Kidney (tissue), 14 donors: ENCODE measurements around the gene THRB. TPM values are rescaled to one million over a fixed set of nuclear protein-coding genes. Genes with fewer than 3 reads are reported as not detected.

Source experiments
- DNase-seq, 5 donors: peaks; one replicate each; pipeline ENCODE4 v3.0.0-alpha.2; 2013 to 2020
- FAIRE-seq: peaks from 2 replicates; lab custom pipeline; 2012; peaks lifted over from hg19 to GRCh38; lab: Jason Lieb, UNC
- H3K27ac ChIP-seq, 2 donors: one replicate each; pipeline ENCODE4 v1.7.0; 2013; ENCODE audit warnings: low read depth in 2 of 2, low read length in 2 of 2, inconsistent platforms in 1 of 2
- H3K27me3 ChIP-seq: one replicate; pipeline ENCODE4 v1.7.1; 2013; ENCODE audit warnings: low read length, inconsistent platforms; ENCODE audit not compliant: control insufficient read depth, insufficient read depth
- H3K36me3 ChIP-seq, 3 donors: one replicate each; pipeline versions ENCODE4 v1.7.0 to v1.7.1; 2013; ENCODE audit warnings: low read length in 3 of 3, control low read depth in 1 of 3, inconsistent platforms in 1 of 3; ENCODE audit not compliant: insufficient read depth in 3 of 3, control insufficient read depth in 2 of 3
- H3K4me1 ChIP-seq, 3 donors: one replicate each; pipeline versions ENCODE4 v1.7.0 to v1.7.1; 2013; ENCODE audit warnings: low read length in 3 of 3, inconsistent platforms in 1 of 3, low read depth in 1 of 3; ENCODE audit not compliant: control insufficient read depth in 2 of 3, insufficient read depth in 2 of 3
- H3K4me3 ChIP-seq, 3 donors: one replicate each; pipeline versions ENCODE4 v1.7.0 to v1.8.1; 2013; ENCODE audit warnings: low read length in 3 of 3, control low read depth in 1 of 3, inconsistent platforms in 1 of 3
- H3K9ac ChIP-seq, 3 donors: one replicate each; pipeline versions ENCODE4 v1.7.0 to v1.7.1; 2013; ENCODE audit warnings: low read length in 3 of 3, control low read depth in 1 of 3, inconsistent platforms in 1 of 3
- H3K9me3 ChIP-seq, 3 donors: one replicate each; pipeline versions ENCODE4 v1.7.0 to v1.7.1; 2013; ENCODE audit warnings: low read length in 3 of 3, control low read depth in 1 of 3, inconsistent platforms in 1 of 3; ENCODE audit not compliant: control insufficient read depth in 2 of 3, insufficient read depth in 1 of 3
- CTCF ChIP-seq: IDR thresholded peaks from 3 replicates; pipeline ENCODE4 v1.5.1; 2012; ENCODE audit warnings: mild to moderate bottlenecking, moderate library complexity, borderline replicate concordance; ENCODE audit not compliant: insufficient read depth; ENCODE audit errors: extremely low read depth
- intact Hi-C: fragments of 100-400 bp; cut with DNase I; formaldehyde crosslinking; loops from one replicate; pipeline ENCODE4 v1.11.1; 2022
- polyA plus RNA-seq: library from polyadenylated mRNA; stranded (reverse); fragments of 350-450 nt; fragmentation: Illumina TruSeq; extraction: RNeasy Lipid Tissue Mini Kit (QIAGEN cat#74804); gene quantifications from one replicate; pipeline ENCODE4 v1.2.3, GENCODE V29; 2014; ENCODE audit warnings: low read depth, low replicate concordance; ENCODE audit not compliant: insufficient read depth
- total RNA-seq: library from RNA; stranded (reverse); fragmentation: NEBNext Ultra II Directional; extraction: Animal tissue kit (Norgen Biotek cat#: 25700); gene quantifications from one replicate; pipeline ENCODE4 v1.2.1, GENCODE V29; 2021
- donor health status: control.
- donor health status: control.
- donor health status: control.
- donor health status: control.
- donor health status: control.
- donor health status: DM: yes; HTN: yes; CAD: no.
- donor health status: Normal renal cell carcinoma (clear cell type).

Gene THRB
- total and polyA plus RNA-seq, 2 donors from 2014 or later, result 4.5 to 17.2 TPM

DNA sequence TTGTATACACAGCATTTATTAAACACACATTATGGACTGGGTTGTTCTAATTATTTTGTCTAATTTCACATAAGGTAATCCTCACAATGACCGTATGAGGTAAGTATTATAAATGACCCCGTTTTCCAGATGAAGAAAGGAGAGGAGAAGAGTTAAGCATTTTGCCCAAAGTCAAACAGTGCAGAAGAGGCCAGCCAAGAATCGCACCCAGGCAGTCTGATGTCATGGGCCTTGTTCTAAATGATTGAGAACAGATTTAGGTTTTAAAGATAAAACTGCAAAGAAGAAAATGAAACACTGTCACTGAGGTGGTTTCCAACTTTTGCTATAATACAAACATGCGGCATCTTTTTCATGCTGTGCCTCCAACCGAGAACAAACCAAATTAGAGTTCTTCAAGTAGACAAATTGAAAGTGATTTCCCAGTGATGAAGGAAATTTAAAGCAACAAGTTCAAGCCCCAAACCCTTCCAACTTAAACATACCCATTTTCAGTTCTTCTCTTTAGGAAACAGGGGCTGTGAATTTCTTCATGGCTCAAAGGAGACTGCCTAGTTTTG, 155.3 kb downstream of the THRB start:
- FAIRE-seq (no peak), DNase-seq (no peak)
- intact Hi-C loops, result no loop called here
- peaks cover 0 to 5% (median 0%) of the 10 kb centered on the region in 3 donors for H3K36me3 ChIP-seq
- no peaks in the 10 kb centered on the region for H3K9me3 ChIP-seq
- no peak for TF ChIP-seq CTCF
- peaks cover 0 to 4% (median 0%) of the 10 kb centered on the region in 3 donors for H3K4me1 ChIP-seq
- H3K27ac ChIP-seq, result no peak overlapping the region
- H3K4me3 ChIP-seq, result no peak overlapping the region
- H3K9ac ChIP-seq, result no peak overlapping the region
- H3K27me3 ChIP-seq, result no peaks in the 10 kb centered on the region

- Histone ChIP-seq H3K27me3 (no peaks in the 10 kb centered on the region), H3K4me3 (no peak overlapping the region), H3K9ac (no peak overlapping the region), H3K4me1 (peaks cover 0 to 4% (median 0%) of the 10 kb centered on the region in 3 donors), H3K27ac (no peak overlapping the region), H3K36me3 (peaks cover 0 to 5% (median 0%) of the 10 kb centered on the region in 3 donors), H3K9me3 (no peaks in the 10 kb centered on the region)
- TF ChIP-seq CTCF, result no peak
- DNase-seq (no peak), FAIRE-seq (no peak)
- intact Hi-C loops, result no loop called here
These were observed 156.1 kb downstream of the THRB start for GRCh38 chr3:24338409-24339130.

DNA sequence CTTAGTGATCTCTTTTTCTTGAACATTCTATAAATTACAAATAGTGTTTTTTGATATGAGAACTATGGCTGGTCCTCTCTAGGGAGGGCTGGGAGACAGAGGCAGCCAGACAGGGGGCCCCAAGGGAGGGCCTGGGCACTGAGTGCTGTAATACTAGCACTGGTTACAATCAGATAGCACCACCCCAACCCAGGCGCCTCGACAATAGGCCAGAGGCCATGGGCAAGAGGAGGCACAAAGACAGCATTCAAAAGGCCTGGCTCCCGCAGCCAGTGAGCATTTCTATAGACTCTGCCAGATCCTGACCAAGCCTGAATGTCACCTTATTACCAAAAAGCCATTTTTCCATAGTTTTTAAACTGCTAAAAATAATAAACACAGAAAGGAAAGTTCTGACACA, 158.5 kb downstream of the THRB start:
- Histone ChIP-seq H3K36me3 (peaks cover 0 to 12% (median 0%) of the 10 kb centered on the region in 3 donors), H3K4me1 (no peaks in the 10 kb centered on the region), H3K9me3 (no peaks in the 10 kb centered on the region), H3K27me3 (no peaks in the 10 kb centered on the region), H3K27ac (no peak overlapping the region), H3K4me3 (no peak overlapping the region), H3K9ac (no peak overlapping the region)
- TF ChIP-seq CTCF, result no peak
- FAIRE-seq (no peak), DNase-seq (no peak)
- intact Hi-C loops, result no loop called here
